Transverse colon (tissue), 4 donors: ENCODE results near the gene CABP4.

Experiments used
- CTCF ChIP-seq, 5 experiments: fragments of 200-600 bp in 3 of 5; fragments of 450-650 bp in 2 of 5; sonication (generic) in 3 of 5; IDR thresholded peaks; 1 replicate in 2 of 5; 2 replicates in 3 of 5; pipeline ENCODE4 v1.5.1; 2016 to 2017; ENCODE audit warnings: antibody characterized with exemption in 5 of 5, inconsistent platforms in 3 of 5, mild to moderate bottlenecking in 2 of 5, moderate library complexity in 1 of 5
- EP300 ChIP-seq: sonication (generic); formaldehyde crosslinking; IDR thresholded peaks from one replicate; pipeline ENCODE4 v1.6.1; 2017; ENCODE audit warnings: antibody characterized with exemption, low read depth
- POLR2A ChIP-seq: fragments of 450-650 bp; IDR thresholded peaks from one replicate; pipeline ENCODE4 v1.6.1; 2016; ENCODE audit warnings: antibody characterized with exemption, mild to moderate bottlenecking, moderate library complexity
- POLR2AphosphoS5 ChIP-seq, 3 donors: sonication (generic); formaldehyde crosslinking; IDR thresholded peaks; one replicate each; pipeline ENCODE4 v1.6.1; 2016; ENCODE audit warnings: antibody characterized with exemption in 3 of 3

GRCh38 chr11:67416416-67417335 lies 38.5 kb upstream of the CABP4 start:
- no peak for TF ChIP-seq POLR2A
- no peak for TF ChIP-seq CTCF (IDR thresholded peaks at IDR 0.05)
- TF ChIP-seq EP300: no peak
- no peak for TF ChIP-seq POLR2AphosphoS5 (IDR thresholded peaks at IDR 0.05)
